Lower lobe of right lung (tissue), 2 donors: ENCODE measurements around the gene OAS1. TPM values are rescaled to one million over a fixed set of nuclear protein-coding genes. Genes with fewer than 3 reads are reported as not detected.

ENCODE experiments used
- ATAC-seq, 2 donors: fragments of 200-7000 bp; cut with Tn5 transposase; one replicate each; pipeline ENCODE4 v1.9.1; 2020 to 2022; ENCODE audit warnings: mild to moderate bottlenecking in 2 of 2, moderate library complexity in 2 of 2
- DNase-seq: peaks from one replicate; pipeline ENCODE4 v3.0.0-alpha.2; 2020
- H3K27ac ChIP-seq: fragments of 200-600 bp; one replicate; pipeline ENCODE4 v1.8.0; 2022
- H3K27me3 ChIP-seq: fragments of 200-600 bp; one replicate; pipeline ENCODE4 v1.8.0; 2022; ENCODE audit warnings: low read depth
- H3K36me3 ChIP-seq: fragments of 200-600 bp; one replicate; pipeline ENCODE4 v1.8.0; 2022; ENCODE audit warnings: mild to moderate bottlenecking
- H3K4me1 ChIP-seq: fragments of 200-600 bp; one replicate; pipeline ENCODE4 v1.8.0; 2022
- H3K4me3 ChIP-seq: fragments of 200-600 bp; one replicate; pipeline ENCODE4 v1.8.0; 2022; ENCODE audit warnings: mild to moderate bottlenecking
- H3K9me3 ChIP-seq: fragments of 200-600 bp; one replicate; pipeline ENCODE4 v1.8.0; 2022
- intact Hi-C: fragments of 100-400 bp; cut with DNase I; formaldehyde crosslinking; loops from one replicate; pipeline ENCODE4 v1.11.0; 2022
- total RNA-seq: library from RNA; stranded (reverse); fragmentation: NEBNext Ultra II Directional; extraction: Animal tissue kit (Norgen Biotek cat#: 25700); gene quantifications from one replicate; pipeline ENCODE4 v1.2.1, GENCODE V29; 2021
- TF ChIP-seq, protein P1 (sequence below): fragments of 200-600 bp; IDR thresholded peaks from one replicate; pipeline ENCODE4 v1.8.0; 2022; ENCODE audit warnings: antibody characterized with exemption, mild to moderate bottlenecking
- donor health status: DM: no; HTN: yes; CAD: no; lungs with severe emphysema.

OAS1 gene
- total RNA-seq, 1 donor from 2014 or later, result 112 TPM

DNA sequence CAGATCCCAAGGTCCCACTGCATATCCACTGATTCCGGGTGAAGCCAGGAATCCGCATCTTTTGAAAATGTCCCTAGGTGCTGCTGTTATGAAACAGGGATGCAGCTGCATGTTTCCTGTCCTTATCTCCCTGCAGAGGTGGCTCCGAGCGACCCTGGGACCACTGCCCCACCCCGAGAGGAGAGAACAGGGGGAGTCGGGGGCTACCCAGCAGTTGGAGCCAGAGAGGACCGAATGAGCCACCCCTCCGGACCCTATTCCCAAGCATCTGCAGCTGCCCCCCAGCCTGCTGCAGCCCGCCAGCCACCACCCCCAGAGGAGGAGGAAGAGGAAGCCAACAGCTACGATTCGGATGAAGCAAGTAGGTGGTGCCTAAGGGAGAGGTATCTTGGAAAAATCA is 30.3 kb upstream of the OAS1 start:
- DNase-seq (no peak), ATAC-seq (no peak)
- intact Hi-C loops, result no loop called here

DNA sequence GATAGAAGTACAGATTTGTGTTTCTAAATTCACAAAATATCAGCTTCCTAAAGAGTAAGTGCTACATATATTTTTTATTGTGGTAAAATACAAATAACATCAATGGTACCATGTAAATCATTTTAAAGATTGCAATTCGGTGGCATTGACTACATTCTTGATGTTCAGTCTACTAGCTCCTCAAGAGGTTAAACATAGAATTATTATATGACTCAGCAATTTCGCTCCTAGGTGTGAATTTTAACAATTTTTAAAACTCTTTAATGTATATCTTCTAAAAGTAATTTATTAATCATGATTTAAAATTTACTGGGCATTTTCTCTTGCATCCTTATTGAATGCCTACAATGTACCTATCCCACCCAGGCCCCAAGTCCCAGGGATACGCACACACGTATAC is 29.8 kb upstream of the OAS1 start:
- Histone ChIP-seq H3K27me3 (peaks cover 46% of the 10 kb centered on the region), H3K4me3 (no peak overlapping the region), H3K4me1 (no peaks in the 10 kb centered on the region), H3K27ac (no peak overlapping the region), H3K36me3 (no peaks in the 10 kb centered on the region), H3K9me3 (no peaks in the 10 kb centered on the region)
- TF ChIP-seq, protein P1, sequence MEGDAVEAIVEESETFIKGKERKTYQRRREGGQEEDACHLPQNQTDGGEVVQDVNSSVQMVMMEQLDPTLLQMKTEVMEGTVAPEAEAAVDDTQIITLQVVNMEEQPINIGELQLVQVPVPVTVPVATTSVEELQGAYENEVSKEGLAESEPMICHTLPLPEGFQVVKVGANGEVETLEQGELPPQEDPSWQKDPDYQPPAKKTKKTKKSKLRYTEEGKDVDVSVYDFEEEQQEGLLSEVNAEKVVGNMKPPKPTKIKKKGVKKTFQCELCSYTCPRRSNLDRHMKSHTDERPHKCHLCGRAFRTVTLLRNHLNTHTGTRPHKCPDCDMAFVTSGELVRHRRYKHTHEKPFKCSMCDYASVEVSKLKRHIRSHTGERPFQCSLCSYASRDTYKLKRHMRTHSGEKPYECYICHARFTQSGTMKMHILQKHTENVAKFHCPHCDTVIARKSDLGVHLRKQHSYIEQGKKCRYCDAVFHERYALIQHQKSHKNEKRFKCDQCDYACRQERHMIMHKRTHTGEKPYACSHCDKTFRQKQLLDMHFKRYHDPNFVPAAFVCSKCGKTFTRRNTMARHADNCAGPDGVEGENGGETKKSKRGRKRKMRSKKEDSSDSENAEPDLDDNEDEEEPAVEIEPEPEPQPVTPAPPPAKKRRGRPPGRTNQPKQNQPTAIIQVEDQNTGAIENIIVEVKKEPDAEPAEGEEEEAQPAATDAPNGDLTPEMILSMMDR, result no peak
- ATAC-seq (no peak), DNase-seq (no peak)
- intact Hi-C loops, result no loop called here

More for the DNA sequence above, 30.3 kb upstream of the OAS1 start:
- Histone ChIP-seq H3K27me3 (peaks cover 46% of the 10 kb centered on the region), H3K4me3 (no peak overlapping the region), H3K36me3 (no peaks in the 10 kb centered on the region), H3K27ac (no peak overlapping the region), H3K9me3 (no peaks in the 10 kb centered on the region), H3K4me1 (no peaks in the 10 kb centered on the region)
- TF ChIP-seq, protein P1, result no peak

DNA sequence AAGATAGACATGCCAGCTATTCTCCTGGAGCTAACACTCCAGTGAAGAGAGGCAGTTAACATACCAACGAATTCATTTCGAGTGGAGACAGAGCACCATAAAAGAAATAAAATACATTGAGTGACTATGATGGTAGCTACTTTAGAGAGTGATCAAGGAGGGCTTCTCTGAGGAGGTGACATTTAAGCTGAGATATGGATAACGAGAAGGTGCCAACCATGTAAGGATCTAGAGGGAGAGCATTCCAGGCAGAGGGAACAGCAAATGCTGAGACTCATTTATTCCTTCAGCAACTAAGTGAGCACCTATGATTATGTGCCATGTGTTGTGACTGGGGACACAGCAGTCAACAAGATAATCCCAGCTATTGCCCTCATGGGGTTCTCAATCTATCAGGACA is 28.3 kb upstream of the OAS1 start:
- peaks cover 46% of the 10 kb centered on the region for H3K27me3 ChIP-seq
- H3K27ac ChIP-seq, result no peak overlapping the region
- H3K4me3 ChIP-seq, result no peak overlapping the region
- DNase-seq (no peak), ATAC-seq (no peak)
- no peaks in the 10 kb centered on the region for H3K9me3 ChIP-seq
- H3K4me1 ChIP-seq, result no peaks in the 10 kb centered on the region
- TF ChIP-seq, protein P1, result no peak
- intact Hi-C loops, result no loop called here
- H3K36me3 ChIP-seq, result no peaks in the 10 kb centered on the region

DNA sequence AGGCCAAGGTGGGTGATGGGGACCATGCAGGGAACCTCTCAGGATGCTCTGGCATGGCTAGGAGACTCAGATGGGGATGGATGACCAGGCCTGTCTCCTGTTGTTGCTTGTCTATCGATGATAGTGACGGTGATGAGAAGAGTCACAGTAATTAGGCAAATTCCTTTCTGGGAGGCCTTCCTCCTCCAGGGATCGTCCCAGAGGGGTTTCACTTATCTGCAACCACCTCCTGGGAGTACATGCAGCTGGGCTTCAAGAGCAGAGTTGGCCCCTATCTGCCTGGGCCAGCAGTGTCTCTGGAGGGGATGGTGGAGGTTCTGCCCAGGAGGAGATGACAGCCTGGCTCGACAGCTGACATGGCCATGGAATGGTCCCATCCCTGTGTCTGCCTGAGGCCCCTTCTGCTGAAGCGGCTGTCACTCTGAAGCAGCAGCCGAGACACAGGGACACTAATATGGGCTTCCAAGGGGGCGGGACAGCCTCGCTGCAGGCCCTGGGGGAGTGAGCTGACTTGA is 27.5 kb upstream of the OAS1 start:
- TF ChIP-seq, protein P1, result no peak
- Histone ChIP-seq H3K36me3 (no peaks in the 10 kb centered on the region), H3K4me3 (no peak overlapping the region), H3K27ac (no peak overlapping the region), H3K27me3 (peaks cover 41% of the 10 kb centered on the region), H3K9me3 (no peaks in the 10 kb centered on the region), H3K4me1 (no peaks in the 10 kb centered on the region)
- ATAC-seq, result no peak
- intact Hi-C loops, result no loop called here
- DNase-seq, result no peak

GRCh38 chr12:112881602-112882001 is 25.2 kb upstream of the OAS1 start:
- peaks cover 19% of the 10 kb centered on the region for H3K27me3 ChIP-seq
- no peaks in the 10 kb centered on the region for H3K4me1 ChIP-seq
- no peaks in the 10 kb centered on the region for H3K36me3 ChIP-seq
- DNase-seq (no peak), ATAC-seq (no peak)
- intact Hi-C loops, result no loop called here
- no peak overlapping the region for H3K27ac ChIP-seq
- TF ChIP-seq, protein P1, result no peak
- no peaks in the 10 kb centered on the region for H3K9me3 ChIP-seq
- H3K4me3 ChIP-seq, result no peak overlapping the region

GRCh38 chr12:112885236-112885635 is 21.5 kb upstream of the OAS1 start:
- Histone ChIP-seq H3K4me3 (no peak overlapping the region), H3K27ac (no peak overlapping the region), H3K9me3 (no peaks in the 10 kb centered on the region), H3K27me3 (no peaks in the 10 kb centered on the region), H3K4me1 (no peaks in the 10 kb centered on the region), H3K36me3 (no peaks in the 10 kb centered on the region)
- DNase-seq, result no peak
- TF ChIP-seq, protein P1, result no peak
- ATAC-seq, result no peak
- intact Hi-C loops, result no loop called here
